GM18870 (cell line): ENCODE measurements around the gene CEL.

Experiments
- ATAC-seq: cut with Tn5 transposase; IDR thresholded peaks from one replicate; pipeline ENCODE4 v1.9.1; 2021; ENCODE audit warnings: moderate library complexity; ENCODE audit not compliant: unreplicated experiment

CEL gene

GRCh38 chr9:133101356-133102189 is 39.8 kb downstream of the CEL start:
- ATAC-seq = no peak

DNA sequence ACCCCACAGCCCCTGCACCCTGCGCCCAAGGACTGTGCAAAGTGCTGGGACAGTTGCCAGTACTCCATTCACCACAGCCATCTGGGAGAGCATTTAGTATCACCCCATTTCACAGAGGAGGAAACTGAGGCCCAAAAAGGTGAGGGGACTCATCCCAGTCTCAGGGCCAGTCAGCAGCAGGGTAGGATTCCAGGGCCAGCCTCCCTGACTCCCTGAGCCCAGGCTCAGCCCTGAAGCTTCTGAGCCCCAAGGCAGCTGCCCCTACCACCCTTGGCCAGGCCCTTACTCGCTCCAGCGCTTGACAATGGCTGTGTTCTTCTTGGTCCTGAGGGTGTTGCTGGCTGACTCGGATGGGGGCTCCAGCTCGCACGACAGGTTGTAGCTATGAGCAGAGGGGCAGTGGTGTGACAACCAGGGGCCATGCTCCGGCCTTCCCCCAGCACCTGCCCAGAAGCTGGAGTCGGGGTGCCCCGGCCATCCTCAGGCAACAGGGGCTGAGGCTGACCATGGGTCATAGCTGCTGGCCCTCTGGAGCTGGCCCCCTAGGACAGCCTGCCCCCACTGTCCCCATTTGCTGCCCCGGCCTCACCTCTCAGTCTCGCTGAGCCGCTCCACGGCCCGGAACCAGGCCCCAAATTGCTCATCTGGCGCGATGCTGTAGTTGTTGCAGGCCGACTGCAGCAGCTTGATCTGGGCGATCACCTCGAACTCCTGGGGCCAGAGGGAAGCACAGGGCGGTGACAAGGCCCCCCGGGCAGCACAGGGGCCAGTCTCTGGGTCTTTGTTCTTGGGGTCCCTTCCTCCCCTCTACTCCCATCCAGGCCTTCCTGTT is 40.6 kb downstream of the CEL start:
- ATAC-seq = no peak

GRCh38 chr9:133103183-133103986 is 41.6 kb downstream of the CEL start:
- ATAC-seq = no peak

GRCh38 chr9:133103987-133104505 is 42.3 kb downstream of the CEL start:
- ATAC-seq = no peak

- ATAC-seq = no peak
Measured at GRCh38 chr9:133104718-133105460, 43.1 kb downstream of the CEL start.

GRCh38 chr9:133105461-133105770 is 43.6 kb downstream of the CEL start:
- no peak for ATAC-seq

DNA sequence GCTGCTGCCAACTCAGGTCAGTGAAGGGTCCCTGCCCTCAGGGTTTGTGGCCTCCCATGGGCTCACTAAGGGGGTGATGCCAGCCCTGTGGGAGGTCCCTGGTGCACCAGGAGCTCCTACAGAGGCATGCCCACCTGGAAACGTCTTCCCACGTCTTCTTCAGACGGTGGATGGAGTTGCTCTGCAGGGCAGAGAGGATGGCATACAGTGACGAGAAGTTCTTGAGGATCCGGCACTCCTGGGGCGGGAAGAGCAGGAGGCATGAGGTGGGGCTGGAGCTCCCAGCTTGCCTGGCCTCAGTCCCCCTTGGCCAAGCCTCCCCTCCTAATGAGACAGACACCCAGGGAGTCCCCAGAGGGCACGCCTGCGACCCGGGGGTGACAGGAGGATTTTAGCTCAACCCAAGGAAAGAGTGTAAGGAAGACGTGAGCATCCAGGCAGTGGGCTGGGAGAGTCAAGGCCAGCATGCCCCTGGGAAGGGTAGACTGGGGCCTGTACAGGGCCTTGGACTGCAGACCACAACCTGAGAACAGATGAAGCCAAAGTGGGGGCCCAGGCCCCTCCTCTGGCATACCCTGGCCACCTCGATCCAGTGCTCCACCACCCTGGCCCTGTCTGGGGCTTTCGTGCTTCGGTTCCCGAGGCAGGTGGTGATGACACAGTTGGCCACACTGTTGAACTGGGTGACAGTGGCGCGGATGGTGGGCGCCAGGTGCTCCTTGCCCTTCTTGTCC is 44.9 kb downstream of the CEL start:
- no peak for ATAC-seq

DNA sequence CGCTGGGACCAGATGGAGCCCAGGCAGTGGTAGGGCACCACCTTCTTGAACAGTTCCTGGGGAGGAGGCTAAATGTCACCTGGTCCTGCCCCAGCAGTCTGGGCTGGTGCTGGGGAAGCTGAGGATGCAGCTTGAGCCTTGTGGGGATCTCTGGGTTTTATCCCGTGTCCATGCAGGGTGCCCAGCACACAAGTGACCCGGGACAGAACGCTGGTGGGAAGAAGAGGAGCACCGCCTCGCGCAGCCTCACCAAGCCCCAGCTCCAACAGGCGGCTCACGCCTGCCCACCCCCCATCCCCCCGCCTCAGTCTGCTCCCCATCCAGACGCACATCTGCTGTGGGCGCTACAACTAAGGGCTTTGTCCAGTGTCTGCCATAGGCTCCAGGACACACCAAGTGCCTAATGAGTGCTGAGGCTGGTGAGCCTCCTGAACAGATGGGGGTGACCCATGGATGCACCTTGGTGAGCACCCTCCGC is 45.5 kb downstream of the CEL start:
- no peak for ATAC-seq

DNA sequence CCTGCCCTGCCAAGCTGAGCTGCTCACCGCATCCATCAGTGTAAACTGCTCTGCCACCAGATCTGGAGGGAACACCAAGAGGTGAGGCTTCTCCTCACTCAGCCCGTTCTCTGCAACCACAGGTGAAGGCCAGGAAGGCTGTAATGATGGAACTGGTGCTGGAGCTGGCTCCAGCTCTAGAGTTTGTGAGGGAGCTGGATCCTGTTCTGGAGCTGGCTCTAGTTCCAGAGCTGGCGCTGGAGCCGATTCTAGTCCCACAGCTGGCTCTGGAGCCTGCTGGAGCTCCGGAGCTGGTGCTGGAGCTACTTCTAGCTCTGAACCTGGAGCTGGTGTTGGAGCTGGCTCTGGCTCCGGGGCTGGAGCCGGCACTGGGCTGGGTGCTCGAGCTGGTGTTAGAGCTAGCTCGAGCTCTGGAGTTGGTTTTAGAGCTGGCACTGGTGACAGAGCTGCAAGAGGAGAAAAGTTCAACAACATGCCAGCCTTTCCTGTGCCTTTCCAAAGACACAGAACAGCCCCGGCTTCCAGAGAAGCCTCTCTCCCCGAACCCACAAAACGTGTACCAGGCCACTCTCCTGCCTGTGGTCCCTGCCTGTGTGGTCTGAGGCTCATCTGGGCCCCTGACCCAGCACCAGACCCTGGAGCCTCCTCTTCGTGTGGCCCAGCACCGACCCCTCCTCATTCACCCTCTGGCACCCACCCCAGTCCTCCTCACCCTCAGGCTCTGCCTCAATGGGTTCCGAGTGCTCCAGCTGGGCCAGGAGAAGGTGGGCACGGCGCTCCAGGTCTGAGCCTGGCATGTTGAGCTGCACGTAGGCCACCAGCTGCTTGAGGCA is 46.4 kb downstream of the CEL start:
- no peak for ATAC-seq

DNA sequence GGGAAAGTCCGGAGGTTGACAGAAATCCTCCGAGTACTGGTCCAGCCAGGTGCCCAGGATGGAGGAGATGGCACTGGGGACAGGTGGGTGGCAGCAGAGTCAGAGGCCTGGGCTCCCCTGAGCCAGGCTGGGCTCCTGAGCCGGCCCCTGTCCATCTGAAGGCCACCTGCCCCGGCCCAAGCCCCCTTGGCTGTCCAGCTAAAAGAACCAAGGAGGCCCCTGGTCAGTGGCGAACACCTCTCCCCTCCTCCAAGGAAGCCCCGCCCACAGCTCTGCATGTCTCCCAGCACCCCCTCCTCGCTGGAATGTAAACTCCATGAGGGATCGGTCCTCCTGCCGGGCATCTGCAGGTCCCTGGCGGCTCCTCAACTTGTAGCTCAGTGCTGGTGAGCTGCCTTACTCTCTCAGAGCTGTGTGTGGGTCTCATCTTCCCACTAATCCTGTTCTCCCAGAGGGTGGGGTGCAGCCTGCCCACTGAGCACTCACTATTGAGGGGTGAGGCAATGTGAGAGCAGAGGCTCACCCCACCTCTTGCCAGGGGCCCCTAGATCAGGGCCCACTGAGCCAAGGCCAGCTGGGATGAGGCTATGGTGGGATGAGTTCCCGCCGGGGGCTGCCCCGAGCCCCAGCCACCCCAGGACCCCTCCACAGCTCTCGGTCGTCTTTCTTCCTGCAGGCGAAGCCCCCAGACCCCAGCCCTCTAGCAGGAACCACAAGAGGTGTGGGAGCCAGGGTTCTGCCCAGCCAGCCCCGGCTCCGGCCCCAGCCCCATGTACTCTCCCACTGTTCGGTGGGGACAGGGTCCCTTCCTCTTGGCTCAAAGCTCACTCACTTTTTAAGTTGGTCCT is 47.2 kb downstream of the CEL start:
- ATAC-seq = no peak

DNA sequence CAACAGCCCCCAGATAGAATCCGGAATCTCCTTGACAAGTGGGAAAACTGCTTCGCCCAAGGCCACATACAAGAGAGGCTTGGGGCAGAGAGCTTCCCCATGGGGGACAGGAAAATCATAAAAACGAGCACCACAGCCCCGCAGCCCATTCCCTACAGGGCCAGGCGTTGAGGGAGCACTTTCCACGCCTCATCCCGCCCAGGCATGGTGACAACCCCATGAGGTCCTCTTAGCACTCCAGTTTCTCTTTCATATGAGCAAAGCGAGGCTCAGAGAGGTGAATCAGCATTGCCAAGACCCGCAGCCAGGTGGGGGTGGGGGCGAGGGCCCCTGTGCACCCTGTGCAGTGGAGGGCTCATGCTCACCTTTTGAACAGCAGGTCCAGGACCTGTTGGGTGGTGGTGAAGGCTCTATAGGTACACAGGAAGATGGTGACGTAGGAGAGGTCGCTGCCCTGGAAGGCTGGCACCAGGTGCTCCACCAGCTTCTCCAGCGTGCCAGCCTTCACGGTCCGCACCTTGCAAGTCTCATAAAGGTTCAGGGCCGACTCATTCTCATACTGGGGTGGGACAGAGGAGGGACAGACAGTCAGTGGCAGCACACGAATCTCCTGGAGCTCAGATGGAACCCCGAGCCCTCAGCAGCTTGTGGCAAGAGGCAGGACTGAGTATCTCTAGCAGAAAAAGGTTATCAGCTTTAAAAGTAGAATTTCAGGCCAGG is 48.3 kb downstream of the CEL start:
- no peak for ATAC-seq

DNA sequence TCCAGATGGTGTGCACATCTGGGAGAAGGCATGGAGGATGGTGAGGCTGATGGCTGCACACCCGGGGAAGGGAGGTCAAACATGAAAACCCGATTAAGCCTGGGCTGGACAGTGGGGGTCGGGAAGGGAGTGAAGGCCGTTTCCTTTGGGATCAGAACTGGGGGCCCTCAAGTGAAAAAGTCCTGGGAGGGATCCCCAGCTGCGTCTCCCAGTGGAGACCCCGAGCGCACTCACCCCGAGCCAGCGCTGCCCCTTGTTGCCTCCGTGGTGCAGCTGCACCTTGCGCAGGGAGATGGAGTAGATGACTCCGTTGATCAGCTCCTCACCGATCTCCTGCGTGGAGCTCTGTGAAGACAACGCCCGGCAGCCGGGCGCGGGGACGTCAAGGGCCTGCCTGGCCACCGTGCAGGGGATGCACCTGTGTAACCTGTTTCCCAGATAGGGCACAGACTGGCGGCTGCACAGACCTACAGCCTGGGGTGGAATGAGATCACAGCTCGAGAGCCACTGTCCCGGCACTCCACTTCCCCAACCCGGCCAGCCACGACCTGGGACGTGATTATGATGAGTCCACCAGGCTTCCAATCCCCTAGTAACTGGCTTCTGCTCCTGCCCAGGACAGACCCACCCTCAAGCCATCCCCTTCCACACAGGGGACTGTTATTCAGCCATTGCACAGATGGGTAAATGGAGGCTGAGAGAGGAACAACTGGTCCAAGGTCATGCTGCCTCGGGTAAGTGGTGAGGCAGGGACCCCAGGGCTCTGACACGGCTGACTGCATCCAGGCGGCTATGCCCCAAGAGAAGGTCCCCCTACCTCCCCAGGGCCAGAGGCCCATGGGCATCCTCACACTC is 50.3 kb downstream of the CEL start:
- no peak for ATAC-seq

GRCh38 chr9:133112663-133113026 is 50.9 kb downstream of the CEL start:
- no peak for ATAC-seq

- no peak for ATAC-seq
Measured at GRCh38 chr9:133113163-133113948, 51.6 kb downstream of the CEL start.

DNA sequence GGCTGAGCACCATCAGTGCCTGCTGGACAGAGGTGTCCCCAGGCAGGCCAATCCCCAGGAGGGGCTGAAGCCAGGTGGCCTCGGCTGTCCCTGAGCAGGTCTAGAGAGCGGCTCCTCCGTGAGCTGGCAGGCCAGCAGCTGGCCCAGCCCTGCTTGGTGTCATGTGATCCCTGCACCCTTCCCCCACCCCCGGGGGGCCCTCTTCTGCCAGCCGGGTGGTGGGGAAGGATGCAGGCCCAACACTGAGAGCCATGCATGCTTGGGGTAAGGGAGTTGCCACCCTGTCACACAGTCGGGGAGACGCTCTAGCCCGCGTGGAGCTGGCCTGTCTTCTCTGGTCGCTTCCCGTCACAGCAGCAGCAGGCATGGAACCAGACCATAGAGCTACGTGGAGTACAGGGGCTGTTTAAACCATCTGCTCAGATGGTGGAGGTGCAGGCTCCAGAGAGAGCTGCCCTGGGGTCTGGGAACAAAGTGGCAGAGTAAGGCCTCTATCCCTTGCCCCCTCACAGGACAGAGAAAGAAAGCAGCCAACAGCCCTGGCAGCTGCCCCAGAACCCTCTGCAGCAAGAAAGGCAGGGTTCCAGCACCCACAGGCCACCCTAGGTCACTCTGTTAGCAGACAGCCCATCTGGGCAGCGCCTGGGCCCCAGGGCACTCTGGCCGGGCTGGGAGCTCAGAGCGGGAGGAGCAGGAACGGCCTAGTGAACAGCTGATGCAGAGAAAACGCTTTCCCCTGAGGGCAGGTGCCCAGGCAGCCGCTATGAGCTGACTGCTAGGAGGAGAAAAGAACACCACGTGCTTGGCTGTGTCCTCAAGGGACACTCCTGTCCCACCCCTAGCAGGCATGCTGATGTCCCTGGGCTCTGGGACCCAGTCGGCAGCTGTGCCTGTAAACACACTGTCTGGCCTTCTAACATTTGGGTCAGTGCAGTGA is 52.4 kb downstream of the CEL start:
- ATAC-seq = no peak
